HG03558 (cell line): Measurements from ENCODE around the gene XRCC6.
"Not testable (repeated sequence)": the region's sequence is repeated elsewhere in the genome, so short reads cannot be mapped to it uniquely, and the experiment has no call there.

Experiments
- ATAC-seq: cut with Tn5 transposase; IDR thresholded peaks from one replicate; pipeline ENCODE4 v1.9.1; 2021; ENCODE audit warnings: moderate number of reproducible peaks; ENCODE audit not compliant: unreplicated experiment; ENCODE audit errors: extremely low read depth

The XRCC6 gene

GRCh38 chr22:41597635-41597953 lies 23.5 kb upstream of the XRCC6 start:
- no peak for ATAC-seq

GRCh38 chr22:41598081-41598480 lies 23.0 kb upstream of the XRCC6 start:
- ATAC-seq: no peak

GRCh38 chr22:41598891-41599635 lies 22.0 kb upstream of the XRCC6 start:
- no peak for ATAC-seq

- no peak for ATAC-seq
Measured at GRCh38 chr22:41600976-41601375, 20.1 kb upstream of the XRCC6 start.

- ATAC-seq: no peak
Measured at GRCh38 chr22:41603873-41604332, 17.2 kb upstream of the XRCC6 start.

GRCh38 chr22:41608386-41608785 lies 12.7 kb upstream of the XRCC6 start:
- no peak for ATAC-seq

- ATAC-seq: no peak
Measured at GRCh38 chr22:41612603-41613306, 8.3 kb upstream of the XRCC6 start.

GRCh38 chr22:41613456-41613855 lies 7.6 kb upstream of the XRCC6 start:
- ATAC-seq: no peak

- no peak for ATAC-seq
Measured at GRCh38 chr22:41619979-41620588, 1.0 kb upstream of the XRCC6 start.

GRCh38 chr22:41620589-41621098 lies 451 bp upstream of the XRCC6 start, which contains the start of gene DESI1:
Gene DESI1 (minus strand): TSS chr22:41621043. CDS start chr22:41620839, 204 bp downstream.
- no peak for ATAC-seq

- no peak for ATAC-seq
Measured at GRCh38 chr22:41621911-41622179, 750 bp downstream of the XRCC6 start.

- ATAC-seq: no peak
Measured at GRCh38 chr22:41625577-41625976, 4.5 kb downstream of the XRCC6 start.

- not testable (repeated sequence) for ATAC-seq
Measured at GRCh38 chr22:41631115-41631514, 10.0 kb downstream of the XRCC6 start.

- not testable (repeated sequence) for ATAC-seq
Measured at GRCh38 chr22:41631615-41632014, 10.5 kb downstream of the XRCC6 start.

GRCh38 chr22:41634610-41635009 lies 13.5 kb downstream of the XRCC6 start:
- ATAC-seq: not testable (repeated sequence)

GRCh38 chr22:41636467-41636866 lies 15.4 kb downstream of the XRCC6 start:
- no peak for ATAC-seq

GRCh38 chr22:41637623-41638022 lies 16.5 kb downstream of the XRCC6 start:
- ATAC-seq: not testable (repeated sequence)

- no peak for ATAC-seq
Measured at GRCh38 chr22:41638124-41638523, 17.0 kb downstream of the XRCC6 start.

GRCh38 chr22:41638748-41639147 lies 17.7 kb downstream of the XRCC6 start:
- no peak for ATAC-seq

GRCh38 chr22:41641854-41642253 lies 20.8 kb downstream of the XRCC6 start:
- no peak for ATAC-seq
